Progenitor cell of endocrine pancreas (in vitro differentiated cells): ENCODE data around the gene GRK5. TPM values are rescaled to one million over a fixed set of nuclear protein-coding genes. Genes with fewer than 3 reads are reported as not detected.

Source experiments
- DNase-seq: peaks from one replicate; pipeline ENCODE4 v3.0.0; 2021; ENCODE audit warnings: low spot score; ENCODE audit not compliant: unreplicated experiment
- H3K27ac Mint-ChIP-seq: 2 replicates; pipeline ENCODE4 v1.8.0; 2021; ENCODE audit warnings: mild to moderate bottlenecking, moderate library complexity, mixed read lengths
- H3K27me3 Mint-ChIP-seq: 2 replicates; pipeline ENCODE4 v1.8.0; 2021; ENCODE audit warnings: mixed read lengths
- H3K36me3 Mint-ChIP-seq: 2 replicates; pipeline ENCODE4 v1.8.0; 2022; ENCODE audit warnings: mixed read lengths; ENCODE audit not compliant: insufficient read depth
- H3K4me1 Mint-ChIP-seq: 2 replicates; pipeline ENCODE4 v1.8.0; 2021; ENCODE audit warnings: low read depth, mixed read lengths
- H3K4me3 Mint-ChIP-seq: 2 replicates; pipeline ENCODE4 v1.8.0; 2021; ENCODE audit warnings: low read depth, mild to moderate bottlenecking, moderate library complexity, mixed read lengths
- H3K9me3 Mint-ChIP-seq: 2 replicates; pipeline ENCODE4 v1.8.0; 2021; ENCODE audit warnings: low read depth, mixed read lengths
- total RNA-seq: library from RNA; stranded (reverse); gene quantifications from 2 replicates; pipeline ENCODE4 v1.2.1, GENCODE V29; 2021
- TF ChIP-seq, protein P1 (sequence below): fragments of 200-600 bp; sonication (generic); IDR thresholded peaks from one replicate; pipeline ENCODE4 v1.5.0; 2021; ENCODE audit warnings: antibody characterized with exemption, mild to moderate bottlenecking; ENCODE audit not compliant: unreplicated experiment

GRK5 gene
- total RNA-seq, 1 donor from 2014 or later, result 21.6 TPM

DNA sequence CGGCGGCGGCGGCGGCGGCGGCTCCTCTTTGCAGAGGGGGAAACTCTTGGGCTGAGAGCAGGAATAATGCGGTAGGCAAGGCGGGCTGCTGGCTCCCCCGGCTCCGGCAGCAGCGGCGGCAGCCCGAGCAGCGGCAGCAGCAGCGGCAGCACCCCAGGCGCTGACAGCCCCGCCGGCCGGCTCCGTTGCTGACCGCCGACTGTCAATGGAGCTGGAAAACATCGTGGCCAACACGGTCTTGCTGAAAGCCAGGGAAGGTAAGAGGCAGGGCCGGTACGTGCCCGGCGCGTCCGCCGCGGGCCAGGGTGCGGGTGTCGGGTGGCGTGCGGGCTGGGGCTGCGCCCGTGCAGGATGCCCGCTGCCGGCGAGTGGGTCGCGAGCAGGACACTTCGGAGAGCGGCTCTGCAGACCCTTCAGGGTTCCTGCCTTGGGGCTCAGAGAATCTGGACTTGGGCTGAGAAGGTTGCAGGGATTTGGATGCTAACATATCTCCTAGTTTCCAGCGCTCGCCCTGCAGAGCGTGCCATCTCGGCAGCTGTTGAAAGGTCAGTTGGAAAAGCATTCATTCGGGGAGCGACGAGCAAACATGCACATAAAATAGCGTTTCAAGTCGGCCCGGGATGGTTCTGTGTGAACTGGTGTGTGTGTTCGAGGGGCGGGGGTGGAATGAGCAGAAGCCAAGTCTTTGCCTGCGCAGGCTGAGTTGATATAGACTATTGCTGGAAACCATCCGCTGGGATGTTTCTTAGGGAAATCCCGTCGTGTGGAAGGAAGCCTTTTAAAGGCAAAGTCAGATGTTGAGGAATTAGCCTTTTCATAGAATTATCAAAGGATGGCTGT lies 562 bp downstream of the GRK5 start:
- DNase-seq, result peak; percentile 43
- Mint-ChIP-seq H3K36me3 (no peaks in the 10 kb centered on the region), H3K9me3 (no peaks in the 10 kb centered on the region), H3K4me1 (peaks cover 53% of the 10 kb centered on the region), H3K27ac (peak overlapping the region; percentile 63), H3K27me3 (no peaks in the 10 kb centered on the region), H3K4me3 (peak overlapping the region; percentile 80)
- TF ChIP-seq, protein P1, sequence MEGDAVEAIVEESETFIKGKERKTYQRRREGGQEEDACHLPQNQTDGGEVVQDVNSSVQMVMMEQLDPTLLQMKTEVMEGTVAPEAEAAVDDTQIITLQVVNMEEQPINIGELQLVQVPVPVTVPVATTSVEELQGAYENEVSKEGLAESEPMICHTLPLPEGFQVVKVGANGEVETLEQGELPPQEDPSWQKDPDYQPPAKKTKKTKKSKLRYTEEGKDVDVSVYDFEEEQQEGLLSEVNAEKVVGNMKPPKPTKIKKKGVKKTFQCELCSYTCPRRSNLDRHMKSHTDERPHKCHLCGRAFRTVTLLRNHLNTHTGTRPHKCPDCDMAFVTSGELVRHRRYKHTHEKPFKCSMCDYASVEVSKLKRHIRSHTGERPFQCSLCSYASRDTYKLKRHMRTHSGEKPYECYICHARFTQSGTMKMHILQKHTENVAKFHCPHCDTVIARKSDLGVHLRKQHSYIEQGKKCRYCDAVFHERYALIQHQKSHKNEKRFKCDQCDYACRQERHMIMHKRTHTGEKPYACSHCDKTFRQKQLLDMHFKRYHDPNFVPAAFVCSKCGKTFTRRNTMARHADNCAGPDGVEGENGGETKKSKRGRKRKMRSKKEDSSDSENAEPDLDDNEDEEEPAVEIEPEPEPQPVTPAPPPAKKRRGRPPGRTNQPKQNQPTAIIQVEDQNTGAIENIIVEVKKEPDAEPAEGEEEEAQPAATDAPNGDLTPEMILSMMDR, result no peak

DNA sequence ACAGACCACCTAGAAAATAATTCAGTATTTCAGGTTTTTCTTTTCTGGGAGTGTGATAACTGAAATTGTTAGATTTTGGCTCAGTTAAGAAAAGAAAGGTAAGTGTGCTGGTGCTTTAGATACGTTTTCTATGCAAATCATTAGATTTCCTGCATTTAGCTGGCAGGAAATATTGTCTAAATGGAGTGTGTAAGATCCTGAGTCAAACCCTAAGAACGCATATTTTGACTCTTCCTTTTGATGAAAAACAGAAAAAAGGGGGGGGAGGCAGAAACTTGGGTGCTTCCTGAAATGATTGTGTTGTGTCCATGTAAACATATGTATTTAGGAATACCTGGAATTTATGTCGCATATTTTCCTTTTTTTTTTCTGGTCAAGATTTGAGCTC lies 1.2 kb downstream of the GRK5 start:
- H3K4me1 Mint-ChIP-seq, result peaks cover 52% of the 10 kb centered on the region

DNA sequence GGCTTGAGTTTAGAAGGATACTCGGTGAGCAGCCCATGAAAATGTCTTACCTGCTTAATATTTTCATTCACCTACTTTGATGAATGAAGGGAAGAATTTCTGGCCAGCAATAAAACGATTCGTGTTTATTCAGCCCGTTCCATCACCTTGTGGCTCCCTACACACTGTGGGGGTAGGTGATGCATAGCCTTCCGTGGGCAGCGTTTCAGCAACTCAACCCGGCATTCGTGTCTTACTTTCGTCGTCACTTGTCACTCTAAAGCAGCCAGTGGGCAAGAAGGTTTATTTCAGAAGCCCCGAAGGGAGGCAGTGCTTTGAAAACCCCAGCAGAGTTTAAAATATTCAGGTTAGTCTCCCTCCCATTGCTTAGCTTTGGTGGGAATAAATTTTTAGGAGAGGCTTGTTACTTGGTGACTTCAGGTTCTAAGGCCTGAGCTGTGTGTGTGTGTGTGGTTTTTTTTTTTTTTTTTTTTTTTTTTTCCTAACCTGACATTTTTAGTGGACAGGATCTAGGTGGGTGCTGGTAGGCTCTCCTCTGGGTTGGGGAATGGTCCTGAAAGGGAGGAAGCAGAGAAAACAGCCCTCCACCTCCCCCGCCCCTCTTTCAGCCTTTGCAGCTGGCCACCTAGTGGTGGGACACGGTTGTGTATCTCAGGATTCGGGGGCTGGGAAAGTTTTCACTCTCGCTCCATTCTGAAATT lies 1.8 kb downstream of the GRK5 start:
- no peaks in the 10 kb centered on the region for H3K36me3 Mint-ChIP-seq
- peak; percentile 56 for DNase-seq
- peak overlapping the region; percentile 43 for H3K27ac Mint-ChIP-seq
- H3K4me1 Mint-ChIP-seq, result peaks cover 52% of the 10 kb centered on the region
- peak overlapping the region; percentile 80 for H3K4me3 Mint-ChIP-seq
- TF ChIP-seq, protein P1, result peak; percentile 84
- no peaks in the 10 kb centered on the region for H3K9me3 Mint-ChIP-seq
- H3K27me3 Mint-ChIP-seq, result no peaks in the 10 kb centered on the region

More for the DNA sequence above, 1.2 kb downstream of the GRK5 start:
- Mint-ChIP-seq H3K27ac (peak overlapping the region; percentile 63), H3K9me3 (no peaks in the 10 kb centered on the region), H3K4me3 (peak overlapping the region; percentile 80), H3K27me3 (no peaks in the 10 kb centered on the region), H3K36me3 (no peaks in the 10 kb centered on the region)
- no peak for DNase-seq
- TF ChIP-seq, protein P1, result no peak

DNA sequence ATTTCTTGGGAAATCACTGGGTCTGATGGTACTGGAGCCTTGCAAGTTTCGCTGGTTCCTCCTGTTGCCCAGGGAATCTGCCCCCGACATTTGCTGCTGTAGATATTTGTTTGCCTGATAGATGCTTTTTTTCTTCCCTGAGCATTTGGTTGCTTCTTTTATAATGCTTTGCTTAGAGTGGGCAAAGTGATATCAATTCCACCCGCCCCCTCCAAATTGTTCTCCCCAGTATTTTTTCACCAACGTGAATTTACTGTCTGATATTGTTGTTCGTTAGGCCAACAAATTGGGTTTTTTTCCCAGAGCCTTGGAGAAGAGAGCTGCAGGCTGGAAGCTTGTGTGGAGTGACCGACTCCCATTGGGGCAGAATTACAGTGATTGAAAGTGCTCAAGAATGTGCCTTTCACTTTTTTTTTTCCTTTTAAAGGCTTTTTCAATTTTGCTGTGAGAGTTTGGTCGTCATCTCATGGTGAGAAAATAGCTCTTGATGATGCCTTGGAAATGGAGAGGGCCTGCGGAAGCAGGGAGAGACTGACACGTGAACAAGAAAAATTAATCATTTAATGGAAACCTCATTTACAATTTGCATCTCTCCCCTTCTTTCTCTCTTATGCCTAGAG lies 2.5 kb downstream of the GRK5 start:
- Mint-ChIP-seq H3K36me3 (no peaks in the 10 kb centered on the region), H3K4me1 (peaks cover 52% of the 10 kb centered on the region), H3K9me3 (no peaks in the 10 kb centered on the region), H3K4me3 (peak overlapping the region; percentile 80), H3K27ac (peak overlapping the region; percentile 43), H3K27me3 (no peaks in the 10 kb centered on the region)
- TF ChIP-seq, protein P1, result peak; percentile 5
- DNase-seq, result no peak

DNA sequence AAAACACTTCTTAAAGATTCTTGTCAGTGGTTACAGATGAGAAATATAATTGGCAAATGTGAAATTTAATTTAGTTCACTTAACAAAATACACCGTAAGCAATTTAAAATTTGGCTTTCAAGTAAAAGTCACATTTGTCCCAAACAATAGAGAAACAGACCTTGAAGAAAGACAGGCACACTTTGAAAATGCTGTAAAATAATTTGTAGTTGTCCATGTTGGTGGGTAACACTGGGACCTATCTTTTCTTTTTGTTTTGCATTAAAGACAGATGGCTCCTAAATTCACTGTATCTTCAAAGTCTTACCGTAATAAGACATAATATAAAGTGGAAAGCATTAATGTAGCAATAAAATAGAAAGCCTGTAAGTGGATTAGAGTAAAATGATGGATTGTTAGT lies 3.3 kb downstream of the GRK5 start:
- peaks cover 52% of the 10 kb centered on the region for H3K4me1 Mint-ChIP-seq
- DNase-seq, result no peak
- H3K36me3 Mint-ChIP-seq, result no peaks in the 10 kb centered on the region
- H3K4me3 Mint-ChIP-seq, result no peak overlapping the region
- TF ChIP-seq, protein P1, result no peak
- H3K9me3 Mint-ChIP-seq, result no peaks in the 10 kb centered on the region
- H3K27me3 Mint-ChIP-seq, result no peaks in the 10 kb centered on the region
- H3K27ac Mint-ChIP-seq, result peak overlapping the region; percentile 33
